AG20443 (cell line): ENCODE data around the gene ADAMTS9.
"Not testable (repeated sequence)": the region's sequence is repeated elsewhere in the genome, so short reads cannot be mapped to it uniquely, and the experiment has no call there.

Experiments used
- DNase-seq: peaks from one replicate; pipeline ENCODE4 v3.0.0; 2012; ENCODE audit warnings: low spot score, mixed read lengths

ADAMTS9 gene

GRCh38 chr3:64575211-64575844, 112.5 kb downstream of the ADAMTS9 start:
- peak; percentile 34 for DNase-seq

GRCh38 chr3:64574194-64574593, 113.6 kb downstream of the ADAMTS9 start:
- DNase-seq, result no peak

- no peak for DNase-seq
These were observed 115.8 kb downstream of the ADAMTS9 start for GRCh38 chr3:64571982-64572381.

GRCh38 chr3:64568895-64569517, 118.8 kb downstream of the ADAMTS9 start:
- no peak for DNase-seq

- no peak for DNase-seq
These were observed 120.9 kb downstream of the ADAMTS9 start for GRCh38 chr3:64566859-64567258.

GRCh38 chr3:64563751-64564150, 124.0 kb downstream of the ADAMTS9 start:
- DNase-seq, result no peak

- DNase-seq, result no peak
These were observed 125.9 kb downstream of the ADAMTS9 start for GRCh38 chr3:64561868-64562267.

GRCh38 chr3:64561325-64561843, 126.4 kb downstream of the ADAMTS9 start:
- DNase-seq, result no peak

GRCh38 chr3:64560791-64561190, 127.0 kb downstream of the ADAMTS9 start:
- DNase-seq, result no peak

GRCh38 chr3:64559588-64559987, 128.2 kb downstream of the ADAMTS9 start:
- DNase-seq, result no peak

- DNase-seq, result no peak
These were observed 131.8 kb downstream of the ADAMTS9 start for GRCh38 chr3:64556046-64556445.

GRCh38 chr3:64555351-64555750, 132.4 kb downstream of the ADAMTS9 start:
- no peak for DNase-seq

- DNase-seq, result no peak
These were observed 133.5 kb downstream of the ADAMTS9 start for GRCh38 chr3:64554096-64554920.

- DNase-seq, result no peak
These were observed 134.8 kb downstream of the ADAMTS9 start for GRCh38 chr3:64552966-64553365.

- DNase-seq, result no peak
These were observed 135.6 kb downstream of the ADAMTS9 start for GRCh38 chr3:64552160-64552559.

- DNase-seq, result no peak
These were observed 136.1 kb downstream of the ADAMTS9 start for GRCh38 chr3:64551697-64552096.

- DNase-seq, result no peak
These were observed 137.1 kb downstream of the ADAMTS9 start for GRCh38 chr3:64550745-64551144.

GRCh38 chr3:64549869-64550268, 137.9 kb downstream of the ADAMTS9 start:
- no peak for DNase-seq

- DNase-seq, result peak; percentile 51
These were observed 139.5 kb downstream of the ADAMTS9 start for GRCh38 chr3:64548200-64548889.

- DNase-seq, result no peak
These were observed 140.9 kb downstream of the ADAMTS9 start for GRCh38 chr3:64546856-64547255.

GRCh38 chr3:64545239-64545638, 142.6 kb downstream of the ADAMTS9 start:
- DNase-seq, result not testable (repeated sequence)

- no peak for DNase-seq
These were observed 146.0 kb downstream of the ADAMTS9 start for GRCh38 chr3:64541803-64542202.
